NCI-H510A (cell line): ENCODE data around the gene TP53BP1.
"Not testable (repeated sequence)": the region's sequence is repeated elsewhere in the genome, so short reads cannot be mapped to it uniquely, and the experiment has no call there.

ENCODE experiments used
- DNase-seq: peaks from one replicate; lab custom pipeline; 2025; lab: John Stamatoyannopoulos, UW

Gene TP53BP1

GRCh38 chr15:43420435-43420834 lies 72.5 kb downstream of the TP53BP1 start:
- no peak for DNase-seq

GRCh38 chr15:43414196-43414595 lies 78.8 kb downstream of the TP53BP1 start:
- no peak for DNase-seq

- DNase-seq: no peak
Observed at GRCh38 chr15:43412096-43412495, 80.9 kb downstream of the TP53BP1 start.

GRCh38 chr15:43410572-43411214 lies 82.3 kb downstream of the TP53BP1 start:
- no peak for DNase-seq

GRCh38 chr15:43408789-43409188 lies 84.2 kb downstream of the TP53BP1 start:
- no peak for DNase-seq

GRCh38 chr15:43406808-43407207 lies 86.1 kb downstream of the TP53BP1 start:
- no peak for DNase-seq

GRCh38 chr15:43406189-43406588 lies 86.8 kb downstream of the TP53BP1 start:
- DNase-seq: no peak

- no peak for DNase-seq
Observed at GRCh38 chr15:43404130-43404529, 88.8 kb downstream of the TP53BP1 start.

GRCh38 chr15:43403616-43404015 lies 89.3 kb downstream of the TP53BP1 start:
- DNase-seq: no peak

GRCh38 chr15:43402255-43402654 lies 90.7 kb downstream of the TP53BP1 start:
- DNase-seq: no peak

GRCh38 chr15:43393592-43393991 lies 99.4 kb downstream of the TP53BP1 start:
- not testable (repeated sequence) for DNase-seq

- DNase-seq: no peak
Observed at GRCh38 chr15:43390723-43391122, 102.2 kb downstream of the TP53BP1 start.

- DNase-seq: no peak
Observed at GRCh38 chr15:43383070-43383469, 109.9 kb downstream of the TP53BP1 start.

- no peak for DNase-seq
Observed at GRCh38 chr15:43382310-43382709, 110.6 kb downstream of the TP53BP1 start.

GRCh38 chr15:43378601-43379000 lies 114.4 kb downstream of the TP53BP1 start:
- DNase-seq: no peak

GRCh38 chr15:43376017-43376705 lies 116.8 kb downstream of the TP53BP1 start:
- DNase-seq: peak; percentile 10

GRCh38 chr15:43370975-43371974 lies 121.7 kb downstream of the TP53BP1 start, which contains the start of the genes TUBGCP4 and ZSCAN29:
TSS of gene TUBGCP4 (plus strand) at chr15:43371101. CDS start at chr15:43371355, 254 bp downstream.
TSS of gene ZSCAN29 (minus strand) at chr15:43371043. CDS start at chr15:43369913, 1,130 bp downstream.
- DNase-seq: peak; percentile 57

- DNase-seq: no peak
Observed at GRCh38 chr15:43370310-43370974, 122.5 kb downstream of the TP53BP1 start.

- no peak for DNase-seq
Observed at GRCh38 chr15:43361313-43361903, 131.5 kb downstream of the TP53BP1 start.

GRCh38 chr15:43360821-43361220 lies 132.1 kb downstream of the TP53BP1 start:
- DNase-seq: no peak
